Lower leg skin (tissue), 3 donors: ENCODE measurements around the gene SKOR1.

Experiments used
- POLR2A ChIP-seq, 2 donors: fragments of 450-650 bp; IDR thresholded peaks; one replicate each; pipeline ENCODE4 v1.6.1; 2016 to 2017; ENCODE audit warnings: antibody characterized with exemption in 2 of 2, mild to moderate bottlenecking in 1 of 2, moderate library complexity in 1 of 2
- TF ChIP-seq, protein P1 (sequence below), 3 donors: fragments of 450-650 bp; IDR thresholded peaks; one replicate each; pipeline ENCODE4 v1.5.1; 2016; ENCODE audit warnings: antibody characterized with exemption in 3 of 3, mild to moderate bottlenecking in 3 of 3, moderate library complexity in 2 of 3

DNA sequence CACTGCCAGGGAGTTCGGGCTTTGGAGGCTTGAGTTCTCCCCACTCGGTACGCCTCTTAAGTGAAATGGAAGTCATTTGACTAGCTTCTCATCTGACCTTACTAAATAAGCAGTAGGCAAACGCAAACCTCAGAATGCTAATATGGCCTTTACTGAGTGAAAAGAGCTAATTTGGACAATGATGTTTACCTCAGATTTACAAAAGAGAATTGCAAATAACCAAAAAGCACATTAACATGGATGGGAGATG, 16.1 kb downstream of the SKOR1 start:
- TF ChIP-seq, protein P1, sequence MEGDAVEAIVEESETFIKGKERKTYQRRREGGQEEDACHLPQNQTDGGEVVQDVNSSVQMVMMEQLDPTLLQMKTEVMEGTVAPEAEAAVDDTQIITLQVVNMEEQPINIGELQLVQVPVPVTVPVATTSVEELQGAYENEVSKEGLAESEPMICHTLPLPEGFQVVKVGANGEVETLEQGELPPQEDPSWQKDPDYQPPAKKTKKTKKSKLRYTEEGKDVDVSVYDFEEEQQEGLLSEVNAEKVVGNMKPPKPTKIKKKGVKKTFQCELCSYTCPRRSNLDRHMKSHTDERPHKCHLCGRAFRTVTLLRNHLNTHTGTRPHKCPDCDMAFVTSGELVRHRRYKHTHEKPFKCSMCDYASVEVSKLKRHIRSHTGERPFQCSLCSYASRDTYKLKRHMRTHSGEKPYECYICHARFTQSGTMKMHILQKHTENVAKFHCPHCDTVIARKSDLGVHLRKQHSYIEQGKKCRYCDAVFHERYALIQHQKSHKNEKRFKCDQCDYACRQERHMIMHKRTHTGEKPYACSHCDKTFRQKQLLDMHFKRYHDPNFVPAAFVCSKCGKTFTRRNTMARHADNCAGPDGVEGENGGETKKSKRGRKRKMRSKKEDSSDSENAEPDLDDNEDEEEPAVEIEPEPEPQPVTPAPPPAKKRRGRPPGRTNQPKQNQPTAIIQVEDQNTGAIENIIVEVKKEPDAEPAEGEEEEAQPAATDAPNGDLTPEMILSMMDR (IDR thresholded peaks at IDR 0.05) = no peak
- TF ChIP-seq POLR2A (IDR thresholded peaks at IDR 0.05) = no peak
